Endothelial cell of hepatic sinusoid (primary cell): ENCODE data around the gene ANKH.
"Not testable (repeated sequence)": the region's sequence is repeated elsewhere in the genome, so short reads cannot be mapped to it uniquely, and the experiment has no call there.

Source experiments
- in situ Hi-C: cut with HindIII; loops from 2 replicates; pipeline ENCODE4 v1.10.0; 2017; ENCODE audit warnings: low sequenced_read_pairs

ANKH gene

DNA sequence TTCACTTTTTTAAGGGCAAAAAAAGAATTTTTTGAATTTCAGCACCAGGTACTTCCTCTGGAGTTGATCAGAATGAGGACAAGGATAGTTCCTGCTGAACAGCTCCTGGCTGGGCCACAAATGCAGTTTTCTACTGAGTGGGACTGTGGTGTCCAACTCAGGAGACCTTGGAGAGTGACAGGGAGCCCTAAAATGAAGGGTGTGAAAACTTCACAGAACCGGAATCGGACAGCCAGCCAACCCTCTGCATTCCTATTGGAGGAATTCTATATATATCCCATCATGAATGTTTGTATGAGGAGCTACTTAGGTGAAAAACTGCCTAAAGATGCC, 40.6 kb downstream of the ANKH start:
- in situ Hi-C loops, result no loop called here

DNA sequence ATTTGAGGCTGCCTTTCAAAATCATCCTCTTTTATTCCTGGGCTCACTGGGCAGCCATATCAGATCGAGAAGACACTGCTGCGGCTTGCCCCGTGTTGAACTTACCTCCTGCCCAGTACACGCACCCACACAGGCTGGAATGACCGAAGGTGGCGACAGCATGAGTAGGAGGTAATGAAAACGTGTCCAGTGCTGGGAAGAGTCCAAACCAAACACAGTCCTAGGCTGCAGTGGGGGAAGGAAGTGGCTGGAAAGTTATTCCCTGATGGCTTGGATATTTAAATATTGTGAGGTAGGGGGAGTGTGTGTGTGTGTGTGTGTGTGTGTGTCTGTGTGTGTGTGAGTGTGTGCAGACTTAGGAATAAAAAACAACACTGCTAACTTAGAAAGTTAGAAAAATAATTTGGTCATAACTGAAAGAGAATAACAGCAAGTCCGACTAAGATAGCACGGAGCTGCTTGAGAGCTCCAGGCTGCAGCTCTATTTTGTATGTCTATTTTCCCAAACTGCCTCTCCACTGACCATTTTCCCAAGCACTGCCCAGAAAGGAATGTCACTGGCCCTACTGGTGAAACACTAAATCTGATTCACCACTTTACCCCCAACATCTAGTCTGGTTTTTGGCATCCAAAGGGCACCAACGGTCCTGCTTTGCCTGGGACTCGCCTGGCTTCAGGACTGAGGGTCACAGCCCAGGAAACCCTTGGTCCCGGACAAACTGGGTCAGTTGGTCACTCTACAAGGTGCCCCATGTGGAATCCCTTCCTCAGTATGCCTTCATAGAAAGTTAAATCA, 41.2 kb downstream of the ANKH start:
- in situ Hi-C loops, result no loop called here

DNA sequence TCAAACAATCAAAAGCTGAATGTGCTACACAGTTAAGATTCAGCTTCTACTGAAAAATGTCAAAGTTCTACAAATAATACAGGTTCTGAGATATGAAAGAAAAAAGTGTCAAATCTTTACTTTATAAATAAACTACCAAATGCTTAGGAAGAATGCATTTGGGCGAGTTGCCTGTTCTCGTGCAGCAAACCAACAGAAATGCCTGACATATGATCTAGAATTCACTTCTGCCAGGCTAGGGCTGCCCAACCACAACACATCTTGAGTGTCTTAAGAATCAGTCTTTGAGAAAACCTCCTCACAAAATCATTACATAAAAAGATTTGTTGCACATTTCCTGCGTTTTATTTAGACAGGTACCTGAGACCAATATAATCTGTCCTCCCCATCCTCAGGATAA, 42.2 kb downstream of the ANKH start:
- in situ Hi-C loops, result no loop called here

DNA sequence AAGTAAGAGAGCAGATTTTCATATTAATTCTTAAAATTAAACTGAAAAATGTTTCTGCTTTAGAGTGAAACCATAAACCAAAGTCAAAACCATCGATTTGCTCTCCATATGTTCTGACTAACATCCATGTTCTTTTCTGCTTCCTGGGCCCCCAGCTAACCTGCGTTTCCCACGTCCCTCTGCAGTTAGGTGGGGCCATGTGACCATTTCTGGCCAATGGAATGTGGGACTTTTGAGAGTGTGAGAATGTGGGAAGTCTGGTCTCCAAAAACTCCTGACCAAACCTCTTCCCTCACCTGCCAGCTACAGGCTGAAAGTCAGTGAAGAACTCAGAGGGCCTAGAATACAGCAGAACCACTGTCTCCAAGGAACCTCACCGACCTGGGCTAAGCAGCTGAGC, 44.9 kb downstream of the ANKH start:
- in situ Hi-C loops, result no loop called here

DNA sequence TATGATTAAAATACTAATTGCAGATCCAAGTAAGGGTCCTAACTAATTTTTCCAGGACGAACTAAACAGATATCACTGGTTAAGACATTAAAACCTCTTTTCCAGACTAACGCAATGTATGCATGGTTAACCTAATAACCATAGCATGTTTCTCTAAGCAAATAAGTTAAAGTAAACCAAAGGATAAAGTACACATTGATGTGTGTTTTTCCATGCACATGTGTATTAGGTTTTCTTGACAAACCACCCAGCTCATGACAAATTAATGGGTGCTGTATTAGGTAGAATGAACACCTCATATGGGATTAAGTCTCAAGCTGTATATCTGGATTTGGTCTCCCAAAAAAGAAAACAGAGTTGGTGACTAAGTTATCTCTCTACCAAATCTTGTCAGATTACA, 45.6 kb downstream of the ANKH start:
- in situ Hi-C loops, result no loop called here

DNA sequence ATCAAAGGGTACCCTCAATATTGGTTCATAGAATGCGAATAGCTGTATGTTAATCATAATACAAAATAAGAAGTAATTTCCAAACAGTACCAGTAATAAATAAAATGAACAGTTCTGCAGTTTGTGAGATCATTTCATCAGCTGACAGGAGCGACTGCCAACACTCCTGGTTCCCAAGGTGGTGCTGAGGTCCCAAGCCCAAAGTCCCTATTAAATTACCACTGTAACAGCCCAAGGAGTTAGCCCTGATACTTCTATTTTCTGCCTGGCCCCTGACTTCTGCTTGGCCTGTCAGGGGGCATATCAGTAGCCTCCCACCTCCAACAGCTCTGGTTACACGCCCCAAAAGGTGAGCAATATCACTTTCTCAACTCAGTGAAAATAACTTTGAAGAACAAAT, 47.1 kb downstream of the ANKH start:
- in situ Hi-C loops, result no loop called here

DNA sequence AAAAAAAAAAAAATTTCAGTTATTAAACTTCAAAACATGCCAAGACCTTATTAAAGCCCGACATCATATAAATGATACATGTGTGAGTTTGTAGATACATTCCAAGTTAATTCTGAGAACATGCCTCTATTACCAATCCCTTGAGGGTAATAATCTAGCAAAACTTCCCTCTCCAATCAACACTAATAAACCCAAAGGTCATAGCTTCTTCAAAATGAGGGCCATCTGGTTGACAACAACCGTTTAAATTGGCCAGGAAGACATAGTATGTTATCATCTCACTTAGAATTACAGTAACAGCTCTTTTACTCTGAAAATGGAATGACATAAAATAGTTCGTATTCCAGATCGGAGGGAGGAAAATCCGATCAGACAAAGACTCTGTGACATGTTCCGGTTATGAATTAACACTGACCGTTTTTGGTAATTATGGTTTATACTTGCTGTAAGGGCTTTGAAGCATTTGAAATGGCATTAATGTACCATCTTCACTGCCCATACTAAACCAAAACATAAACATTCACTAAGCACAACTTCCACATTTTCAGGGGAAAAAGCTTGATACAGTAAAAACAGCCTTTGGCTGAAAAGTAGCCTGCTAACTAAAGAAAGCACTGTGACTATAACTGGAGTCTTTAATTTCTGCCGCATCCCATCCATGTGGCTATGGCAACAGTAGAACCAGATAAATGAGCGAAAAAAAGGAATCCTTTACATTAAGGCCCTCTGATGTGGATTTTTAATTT, 50.3 kb downstream of the ANKH start:
- in situ Hi-C loops, result no loop called here

- in situ Hi-C loops, result no loop called here
Observed at GRCh38 chr5:14818931-14819790, 52.4 kb downstream of the ANKH start.

- in situ Hi-C loops, result not testable (repeated sequence)
Observed at GRCh38 chr5:14817762-14818136, 53.8 kb downstream of the ANKH start.

- in situ Hi-C loops, result no loop called here
Observed at GRCh38 chr5:14816999-14817761, 54.4 kb downstream of the ANKH start.

DNA sequence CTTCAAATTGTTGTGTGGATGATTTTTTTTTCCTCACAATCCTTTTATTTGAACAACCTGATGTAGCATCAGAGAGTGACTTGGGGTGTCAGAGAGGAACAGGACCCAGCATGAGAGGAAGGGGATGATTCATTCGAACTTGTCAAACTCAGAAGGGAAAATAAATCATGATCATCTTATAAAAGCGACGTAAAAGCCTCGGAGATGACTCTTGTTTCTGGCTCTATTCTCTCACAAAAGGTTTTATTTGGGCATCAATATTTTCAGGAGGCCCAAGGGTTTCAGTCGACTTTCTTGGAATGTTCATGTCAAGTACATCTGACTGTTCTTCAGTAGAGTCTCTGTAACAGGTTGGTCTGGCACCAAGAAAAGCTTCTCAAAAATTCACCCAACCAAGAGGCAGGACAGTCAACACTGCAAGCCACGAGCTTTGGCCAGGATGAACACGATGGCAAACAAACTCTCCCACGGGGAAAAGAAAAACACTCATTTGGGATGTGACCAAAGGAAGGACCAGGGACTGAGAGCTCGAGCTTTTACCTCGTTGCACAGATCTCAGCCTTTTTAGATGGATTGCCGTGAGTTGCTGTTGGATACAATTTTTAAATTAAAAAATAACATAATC, 55.1 kb downstream of the ANKH start:
- in situ Hi-C loops, result no loop called here

- in situ Hi-C loops, result no loop called here
Observed at GRCh38 chr5:14813747-14814146, 57.8 kb downstream of the ANKH start.

DNA sequence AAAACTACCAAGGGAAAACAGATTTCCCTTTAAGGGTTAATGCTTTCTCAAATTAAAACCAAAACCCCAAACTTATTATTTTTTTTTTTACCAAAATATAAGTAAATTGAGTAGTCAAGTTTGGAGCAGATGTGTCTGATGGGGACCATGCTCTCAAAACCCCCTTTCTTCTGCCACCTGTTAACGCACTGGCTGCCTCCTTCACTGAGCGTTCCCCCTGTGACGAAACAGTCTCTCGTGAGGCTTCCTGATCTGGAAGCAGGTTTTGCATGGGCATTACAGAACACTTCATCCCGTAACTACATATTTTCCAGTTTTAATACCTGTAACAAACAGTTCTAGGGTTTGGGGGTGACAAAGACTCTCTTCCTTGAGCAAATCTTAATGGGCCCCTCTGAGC, 59.4 kb downstream of the ANKH start:
- in situ Hi-C loops, result no loop called here

GRCh38 chr5:14810928-14811572, 60.5 kb downstream of the ANKH start:
- in situ Hi-C loops, result no loop called here

DNA sequence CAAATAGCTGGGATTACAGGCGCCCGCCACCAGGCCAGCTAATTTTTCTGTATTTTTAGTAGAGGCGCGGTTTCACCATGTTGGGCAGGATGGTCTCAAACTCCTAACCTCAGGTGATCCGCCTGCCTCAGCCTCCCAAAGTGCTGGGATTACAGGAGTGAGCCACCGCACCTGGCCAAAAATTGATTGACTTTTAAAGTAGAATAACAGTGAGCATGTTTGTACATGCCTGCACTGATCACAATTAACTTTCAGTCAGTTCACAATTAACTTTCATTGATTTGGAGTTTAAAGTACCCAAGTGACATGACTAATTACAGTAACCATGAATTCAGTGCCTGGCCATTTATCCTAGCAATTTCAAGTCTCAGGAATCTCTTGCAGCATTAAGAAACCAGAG, 61.3 kb downstream of the ANKH start:
- in situ Hi-C loops, result no loop called here

DNA sequence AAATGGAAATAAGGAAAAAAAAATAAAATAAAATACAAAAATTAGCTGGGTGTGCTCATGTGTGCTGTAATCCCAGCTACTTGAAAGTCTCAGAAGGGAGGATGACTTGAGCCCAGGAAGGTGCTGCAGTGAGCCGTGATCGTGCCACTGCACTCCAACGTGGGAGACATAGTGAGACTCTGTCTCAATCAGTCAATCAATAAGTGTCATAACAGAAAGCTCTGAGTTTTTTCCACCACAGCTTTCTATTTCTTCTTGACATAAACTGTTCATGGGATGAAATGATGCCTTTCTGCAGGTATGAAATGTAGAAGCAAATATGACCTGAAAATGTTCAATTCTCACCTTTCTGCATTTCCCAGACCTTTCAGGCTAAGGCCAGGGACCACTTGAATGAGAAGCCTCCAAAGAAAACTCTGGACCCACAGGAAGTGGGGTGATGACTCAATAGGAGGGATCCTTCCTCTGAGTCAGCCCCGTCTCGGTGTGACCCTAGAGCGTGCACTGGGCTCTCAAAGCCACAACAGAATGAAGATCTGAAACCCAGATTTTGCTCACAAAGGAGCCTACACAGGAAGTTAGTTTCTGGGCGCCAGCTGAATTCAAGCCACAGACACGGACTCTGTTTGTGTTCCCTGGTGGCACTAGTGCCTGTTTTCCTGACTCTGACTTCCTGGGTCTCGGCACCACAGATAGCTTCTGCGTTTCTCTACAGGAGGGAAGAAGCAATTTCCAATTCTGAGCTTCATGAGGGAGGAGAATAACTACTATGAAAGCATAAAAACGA, 62.0 kb downstream of the ANKH start:
- in situ Hi-C loops, result no loop called here

GRCh38 chr5:14807471-14807870, 64.1 kb downstream of the ANKH start:
- in situ Hi-C loops, result no loop called here

DNA sequence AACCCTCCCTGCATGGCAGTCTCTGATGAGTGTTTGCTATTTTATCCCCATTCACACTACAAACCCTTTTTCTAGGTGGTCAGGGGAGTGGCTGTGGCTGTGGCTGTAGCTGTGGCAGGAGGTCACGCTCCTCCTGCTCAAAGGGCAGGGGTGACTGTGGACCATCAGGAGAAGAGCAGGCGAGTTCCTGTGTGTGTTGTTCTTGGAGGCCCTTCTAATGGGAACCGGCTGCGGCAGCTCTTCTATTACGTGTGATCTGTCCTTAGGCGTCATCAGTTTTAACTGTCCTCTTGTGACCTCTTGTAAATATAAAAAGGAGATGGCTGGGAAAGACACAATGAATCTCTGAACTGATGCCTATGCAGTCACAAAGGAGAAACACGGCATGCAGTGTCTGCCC, 65.1 kb downstream of the ANKH start:
- in situ Hi-C loops, result no loop called here

DNA sequence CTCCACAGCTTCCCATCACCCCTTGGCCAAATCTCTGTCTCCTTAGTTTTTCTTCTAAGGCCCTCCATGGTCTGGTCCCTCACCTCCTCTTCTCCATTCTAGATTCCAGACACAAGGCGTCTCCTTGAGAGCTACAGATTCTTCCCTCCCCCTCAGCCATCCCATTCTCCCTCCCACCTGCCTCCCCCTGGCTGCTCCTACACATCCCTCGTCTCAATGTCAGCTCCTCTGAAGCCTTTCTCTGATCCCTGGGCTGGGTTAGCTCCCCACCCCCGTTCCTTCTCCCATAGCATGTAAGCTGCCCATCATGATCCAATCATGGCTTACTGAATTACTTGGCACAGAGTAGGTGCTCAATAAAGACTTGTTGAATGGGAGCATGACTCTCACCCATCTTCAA, 69.0 kb downstream of the ANKH start:
- in situ Hi-C loops, result no loop called here
